Fibroblast of the aortic adventitia (primary cell): ENCODE results near the gene SLC35F3. TPM values are rescaled to one million over a fixed set of nuclear protein-coding genes. Genes with fewer than 3 reads are reported as not detected.
A peak's percentile ranks its signal among the peaks of the same experiment; 100 is the strongest.
"Not testable (repeated sequence)": the region's sequence is repeated elsewhere in the genome, so short reads cannot be mapped to it uniquely, and the experiment has no call there.

ENCODE experiments used
- DNase-seq: peaks from one replicate; pipeline ENCODE4 v3.0.0-alpha.2; 2010; ENCODE audit warnings: low read depth
- H3K4me3 ChIP-seq: 2 replicates; pipeline ENCODE4 v1.5.1; 2011; ENCODE audit warnings: low read depth, mild to moderate bottlenecking, control low read depth, low read length, moderate library complexity
- total RNA-seq: library from RNA; depleted of rRNA; stranded (reverse); fragments of >200 nt; gene quantifications from 2 replicates; pipeline ENCODE4 v1.2.3, GENCODE V29; 2012; ENCODE audit warnings: low replicate concordance
- TF ChIP-seq, protein P1 (sequence below): IDR thresholded peaks from 2 replicates; pipeline ENCODE4 v1.5.1; 2011; ENCODE audit warnings: mild to moderate bottlenecking, low read length, control low read depth, inconsistent platforms; ENCODE audit not compliant: insufficient read depth

Gene SLC35F3
- total RNA-seq, 1 donor: not detected

DNA sequence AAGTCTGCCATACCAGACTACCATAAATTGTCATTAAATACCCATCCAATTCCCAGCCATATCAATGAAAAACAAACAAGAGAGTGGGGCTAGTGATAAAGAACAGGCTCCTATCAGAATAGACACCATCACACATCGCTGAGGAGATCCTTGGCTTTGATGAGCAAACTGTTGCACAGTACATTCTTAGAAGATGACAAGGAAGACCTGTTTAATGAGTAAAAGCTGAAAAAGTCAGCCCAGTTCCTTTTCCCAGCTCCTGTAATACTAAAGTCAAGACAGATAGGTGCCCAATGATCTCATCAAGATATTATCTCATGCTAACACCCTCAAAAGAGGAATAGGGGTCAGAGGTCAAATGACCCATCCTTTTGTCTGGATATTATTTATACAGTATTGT is 304.3 kb downstream of the SLC35F3 start:
- TF ChIP-seq, protein P1, sequence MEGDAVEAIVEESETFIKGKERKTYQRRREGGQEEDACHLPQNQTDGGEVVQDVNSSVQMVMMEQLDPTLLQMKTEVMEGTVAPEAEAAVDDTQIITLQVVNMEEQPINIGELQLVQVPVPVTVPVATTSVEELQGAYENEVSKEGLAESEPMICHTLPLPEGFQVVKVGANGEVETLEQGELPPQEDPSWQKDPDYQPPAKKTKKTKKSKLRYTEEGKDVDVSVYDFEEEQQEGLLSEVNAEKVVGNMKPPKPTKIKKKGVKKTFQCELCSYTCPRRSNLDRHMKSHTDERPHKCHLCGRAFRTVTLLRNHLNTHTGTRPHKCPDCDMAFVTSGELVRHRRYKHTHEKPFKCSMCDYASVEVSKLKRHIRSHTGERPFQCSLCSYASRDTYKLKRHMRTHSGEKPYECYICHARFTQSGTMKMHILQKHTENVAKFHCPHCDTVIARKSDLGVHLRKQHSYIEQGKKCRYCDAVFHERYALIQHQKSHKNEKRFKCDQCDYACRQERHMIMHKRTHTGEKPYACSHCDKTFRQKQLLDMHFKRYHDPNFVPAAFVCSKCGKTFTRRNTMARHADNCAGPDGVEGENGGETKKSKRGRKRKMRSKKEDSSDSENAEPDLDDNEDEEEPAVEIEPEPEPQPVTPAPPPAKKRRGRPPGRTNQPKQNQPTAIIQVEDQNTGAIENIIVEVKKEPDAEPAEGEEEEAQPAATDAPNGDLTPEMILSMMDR: no peak
- no peak overlapping the region for H3K4me3 ChIP-seq
- DNase-seq: no peak

GRCh38 chr1:234210429-234210828 is 306.0 kb downstream of the SLC35F3 start:
- DNase-seq, H3K4me3 ChIP-seq: not testable (repeated sequence)

DNA sequence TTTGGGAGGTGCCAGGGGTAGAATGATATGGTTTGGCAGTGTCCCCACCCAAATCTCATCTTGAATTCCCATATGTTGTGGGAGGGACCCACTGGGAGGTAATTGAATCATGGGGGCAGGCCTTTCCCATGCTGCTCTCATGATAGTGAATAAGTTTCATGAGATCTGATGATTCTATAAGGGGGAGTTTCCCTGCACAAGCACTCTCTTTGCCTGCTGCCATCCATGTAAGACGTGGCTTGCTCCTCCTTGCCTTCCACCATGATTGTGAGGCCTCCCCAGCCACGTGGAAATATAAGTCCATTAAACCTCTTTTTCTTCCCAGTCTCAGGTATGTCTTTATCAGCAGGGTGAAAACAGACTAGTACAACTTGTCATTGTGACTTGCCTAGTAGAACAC is 307.4 kb downstream of the SLC35F3 start:
- not testable (repeated sequence) for DNase-seq

GRCh38 chr1:234212764-234213657 is 308.5 kb downstream of the SLC35F3 start:
- DNase-seq: peak; percentile 12
- no peak overlapping the region for H3K4me3 ChIP-seq
- TF ChIP-seq, protein P1: peak; percentile 24

More for the DNA sequence above, 307.4 kb downstream of the SLC35F3 start:
- not testable (repeated sequence) for H3K4me3 ChIP-seq

DNA sequence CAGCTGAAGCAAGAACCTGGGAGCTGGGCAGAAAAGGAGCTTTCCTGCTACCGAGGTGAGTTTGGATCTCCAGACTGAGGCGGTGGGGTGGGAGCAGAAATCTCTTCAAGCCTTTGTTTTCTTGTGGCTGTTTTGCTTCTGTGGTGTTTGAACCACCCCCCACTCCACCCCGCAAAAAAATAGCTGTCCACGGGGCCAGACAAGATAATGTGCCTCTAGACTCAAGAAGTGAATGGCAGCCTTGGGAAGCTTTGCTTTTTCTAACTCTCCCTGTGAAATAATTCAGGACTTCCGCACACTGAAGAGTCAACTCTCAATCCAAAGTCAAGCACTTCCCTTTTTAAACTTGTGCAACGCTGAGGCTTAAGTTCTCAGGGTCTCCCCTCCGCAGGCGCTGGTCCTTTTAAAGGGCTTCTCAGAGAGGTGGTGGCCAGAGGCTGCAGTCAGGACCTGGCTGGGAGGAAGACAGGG is 309.2 kb downstream of the SLC35F3 start:
- TF ChIP-seq, protein P1: no peak
- no peak for DNase-seq
- no peak overlapping the region for H3K4me3 ChIP-seq

DNA sequence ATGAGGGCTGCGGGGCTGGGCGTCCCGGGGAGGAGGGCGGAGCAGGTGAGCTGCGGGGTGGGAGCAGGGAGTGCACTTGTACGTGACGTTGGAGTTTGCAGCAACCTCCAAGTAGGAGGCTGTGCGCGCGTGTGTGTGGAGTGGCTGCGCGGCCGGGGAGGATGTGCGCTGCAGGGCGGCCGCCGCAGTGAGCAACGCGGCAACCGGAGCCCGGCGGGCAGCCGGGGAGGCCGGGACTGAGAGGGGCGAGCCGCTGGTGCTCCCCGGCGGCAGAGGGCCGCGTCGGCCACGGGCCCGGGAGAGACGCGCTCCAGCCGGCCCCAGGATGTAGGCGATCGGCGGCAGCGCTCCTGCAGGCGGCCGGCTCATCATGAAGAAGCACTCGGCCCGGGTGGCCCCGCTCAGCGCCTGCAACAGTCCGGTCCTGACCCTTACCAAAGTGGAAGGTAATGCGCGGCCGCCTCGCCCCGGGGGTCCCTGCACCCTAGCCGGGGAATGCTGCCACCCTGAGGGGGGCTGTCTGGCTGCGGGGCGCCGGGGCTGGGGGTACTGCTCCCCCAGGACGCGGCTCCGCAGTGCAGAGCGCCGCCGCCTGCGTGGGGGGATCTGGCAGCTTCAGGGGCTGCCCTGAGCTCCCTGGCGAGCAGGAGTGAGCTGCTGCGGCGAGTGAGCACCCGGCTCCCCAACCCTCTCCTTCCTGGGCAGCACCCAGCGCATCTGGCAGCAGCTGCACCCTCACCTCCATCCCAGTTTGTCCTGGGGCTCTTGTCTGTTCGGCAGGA is 309.8 kb downstream of the SLC35F3 start:
- TF ChIP-seq, protein P1: no peak
- no peak overlapping the region for H3K4me3 ChIP-seq
- DNase-seq: no peak

DNA sequence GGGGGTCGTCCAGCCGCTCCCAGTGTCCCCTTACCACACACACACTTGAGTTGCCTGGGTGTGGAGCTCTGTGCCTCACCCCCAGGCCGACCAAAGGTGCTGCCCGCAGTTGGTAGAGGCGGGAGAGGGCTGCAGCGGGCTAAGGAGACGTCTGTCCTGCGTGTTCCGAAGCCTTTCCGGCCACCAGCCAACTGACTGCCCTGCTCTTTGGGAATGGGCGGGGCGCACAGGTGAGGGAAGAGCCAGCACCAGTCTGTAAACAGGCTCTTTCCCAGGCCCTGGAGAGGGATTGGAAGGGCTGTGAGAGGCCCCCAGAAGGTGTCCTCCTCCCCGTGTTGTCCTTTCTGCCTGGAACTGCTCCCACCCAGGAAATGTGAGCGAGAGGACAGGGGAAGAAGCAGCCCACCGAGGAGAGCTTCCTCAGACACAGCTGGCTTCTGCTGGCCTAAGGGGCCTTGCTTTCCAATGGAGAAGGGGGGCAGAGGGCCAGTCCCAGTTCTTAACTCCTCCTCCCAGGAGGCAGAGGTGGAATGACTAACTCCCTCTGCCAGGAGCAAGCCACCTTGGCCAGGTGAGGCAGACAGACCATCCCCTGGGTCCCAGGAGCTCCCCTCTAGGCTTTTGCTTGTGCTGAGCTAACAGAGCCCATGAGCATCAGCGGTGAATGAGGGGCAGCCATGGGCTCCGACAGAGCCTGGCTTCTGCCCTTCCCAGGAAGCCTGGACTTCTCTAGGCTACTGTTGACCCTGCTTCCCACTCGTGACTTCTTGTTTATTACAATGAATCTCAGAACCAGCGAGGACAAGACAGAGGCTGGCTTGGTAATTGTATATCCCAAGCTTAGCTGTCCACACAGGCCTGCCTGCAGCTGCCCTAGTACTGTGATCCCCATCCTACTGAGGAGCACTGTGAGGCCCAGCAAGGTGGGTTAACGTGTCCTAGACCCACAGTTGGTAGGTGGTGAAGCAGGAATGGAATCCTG is 310.7 kb downstream of the SLC35F3 start:
- no peak for DNase-seq
- no peak overlapping the region for H3K4me3 ChIP-seq
- TF ChIP-seq, protein P1: no peak
